GM06990 (cell line): ENCODE measurements around the gene SLC25A17.
"Not testable (repeated sequence)": the region's sequence is repeated elsewhere in the genome, so short reads cannot be mapped to it uniquely, and the experiment has no call there.

Source experiments
- DNase-seq: peaks from one replicate; pipeline ENCODE4 v3.0.0-alpha.2; 2011; ENCODE audit not compliant: insufficient read length; ENCODE audit errors: extremely low read depth
- H3K27me3 ChIP-seq: replicated peaks from 2 replicates; pipeline ENCODE4 v1.6.0; 2011; ENCODE audit warnings: low read length; ENCODE audit not compliant: control insufficient read depth, insufficient read depth
- H3K36me3 ChIP-seq: 2 replicates; pipeline ENCODE4 v1.5.1; 2011; ENCODE audit warnings: low read length; ENCODE audit not compliant: control insufficient read depth, insufficient read depth
- H3K4me3 ChIP-seq: replicated peaks from 2 replicates; pipeline ENCODE4 v1.5.1; 2011; ENCODE audit warnings: low read depth, mild to moderate bottlenecking, control low read depth, low read length
- TF ChIP-seq, protein P1 (sequence below): IDR thresholded peaks from 2 replicates; pipeline ENCODE4 v1.5.1; 2011; ENCODE audit warnings: low read length, control low read depth, mild to moderate bottlenecking, inconsistent platforms; ENCODE audit not compliant: insufficient read depth, poor library complexity, severe bottlenecking

SLC25A17 gene

DNA sequence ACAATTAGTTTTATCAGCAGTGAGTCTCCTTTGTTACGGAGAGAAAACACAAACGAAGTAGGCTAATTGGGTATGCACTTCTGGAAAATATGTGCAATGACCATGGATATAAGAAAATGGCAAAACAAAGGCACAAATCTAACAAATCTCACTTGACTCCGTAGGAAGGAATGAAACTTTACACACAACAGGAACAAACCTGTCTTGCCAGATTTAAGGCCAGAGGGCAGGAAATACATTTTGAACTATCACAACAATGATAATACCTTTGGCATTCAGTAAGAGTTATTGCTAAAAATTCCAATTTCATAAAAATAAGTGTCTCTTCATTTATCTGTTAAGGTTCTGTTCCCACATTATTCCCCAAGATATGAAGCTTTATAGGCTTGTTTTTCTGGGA, 36.6 kb downstream of the SLC25A17 start:
- TF ChIP-seq, protein P1, sequence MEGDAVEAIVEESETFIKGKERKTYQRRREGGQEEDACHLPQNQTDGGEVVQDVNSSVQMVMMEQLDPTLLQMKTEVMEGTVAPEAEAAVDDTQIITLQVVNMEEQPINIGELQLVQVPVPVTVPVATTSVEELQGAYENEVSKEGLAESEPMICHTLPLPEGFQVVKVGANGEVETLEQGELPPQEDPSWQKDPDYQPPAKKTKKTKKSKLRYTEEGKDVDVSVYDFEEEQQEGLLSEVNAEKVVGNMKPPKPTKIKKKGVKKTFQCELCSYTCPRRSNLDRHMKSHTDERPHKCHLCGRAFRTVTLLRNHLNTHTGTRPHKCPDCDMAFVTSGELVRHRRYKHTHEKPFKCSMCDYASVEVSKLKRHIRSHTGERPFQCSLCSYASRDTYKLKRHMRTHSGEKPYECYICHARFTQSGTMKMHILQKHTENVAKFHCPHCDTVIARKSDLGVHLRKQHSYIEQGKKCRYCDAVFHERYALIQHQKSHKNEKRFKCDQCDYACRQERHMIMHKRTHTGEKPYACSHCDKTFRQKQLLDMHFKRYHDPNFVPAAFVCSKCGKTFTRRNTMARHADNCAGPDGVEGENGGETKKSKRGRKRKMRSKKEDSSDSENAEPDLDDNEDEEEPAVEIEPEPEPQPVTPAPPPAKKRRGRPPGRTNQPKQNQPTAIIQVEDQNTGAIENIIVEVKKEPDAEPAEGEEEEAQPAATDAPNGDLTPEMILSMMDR = no peak
- H3K36me3 ChIP-seq = peaks cover 4% of the 10 kb centered on the region
- no peak for DNase-seq
- no peak overlapping the region for H3K4me3 ChIP-seq
- no peaks in the 10 kb centered on the region for H3K27me3 ChIP-seq

- not testable (repeated sequence) for H3K4me3 ChIP-seq, H3K27me3 ChIP-seq, DNase-seq, H3K36me3 ChIP-seq
Measured at GRCh38 chr22:40781749-40782148, 37.4 kb downstream of the SLC25A17 start.

DNA sequence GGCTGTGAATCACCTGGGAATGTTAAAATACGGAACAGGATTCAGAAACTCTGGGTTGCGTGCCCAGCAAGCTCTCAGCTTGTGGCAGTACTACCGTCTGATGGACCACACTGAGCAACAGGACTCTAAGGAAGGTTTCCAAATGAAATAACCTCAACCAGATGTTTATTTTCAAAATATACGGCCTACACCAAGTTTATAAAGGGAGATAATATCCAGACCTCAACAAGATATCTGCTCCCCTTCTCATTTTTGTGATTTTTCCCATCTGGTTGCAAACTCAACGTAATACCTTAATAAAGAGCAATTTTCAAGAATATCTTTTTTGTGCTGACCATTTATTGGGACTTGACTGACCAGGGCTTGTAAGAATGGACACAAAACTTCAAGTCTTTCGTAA, 49.4 kb downstream of the SLC25A17 start:
- H3K36me3 ChIP-seq = peaks cover 9% of the 10 kb centered on the region
- no peak overlapping the region for H3K4me3 ChIP-seq
- DNase-seq = no peak
- no peaks in the 10 kb centered on the region for H3K27me3 ChIP-seq
- TF ChIP-seq, protein P1 = no peak

DNA sequence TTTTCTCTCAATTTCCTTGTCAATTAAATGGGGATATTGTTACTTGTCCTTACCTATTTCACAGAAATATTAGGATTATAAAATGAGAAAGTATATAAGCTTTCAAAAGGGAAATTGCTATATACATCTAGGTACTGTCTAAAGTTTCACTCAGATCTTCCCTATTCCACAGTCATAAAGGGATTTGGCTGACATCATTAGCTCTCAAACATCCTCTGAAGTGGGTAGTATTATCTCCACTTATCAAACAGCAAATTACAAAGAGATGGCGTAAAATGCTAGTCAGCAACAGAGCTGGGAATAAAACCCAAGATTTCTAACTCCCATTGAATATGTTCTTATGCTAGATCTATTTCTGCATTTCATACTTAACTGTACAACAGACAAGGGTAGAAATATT, 50.9 kb downstream of the SLC25A17 start:
- H3K4me3 ChIP-seq = no peak overlapping the region
- H3K27me3 ChIP-seq = no peaks in the 10 kb centered on the region
- peaks cover 6% of the 10 kb centered on the region for H3K36me3 ChIP-seq
- TF ChIP-seq, protein P1 = no peak
- no peak for DNase-seq

- Histone ChIP-seq H3K36me3 (peaks cover 6% of the 10 kb centered on the region), H3K4me3 (no peak overlapping the region), H3K27me3 (no peaks in the 10 kb centered on the region)
- DNase-seq = no peak
- TF ChIP-seq, protein P1 = no peak
Measured at GRCh38 chr22:40766956-40767355, 52.2 kb downstream of the SLC25A17 start.

DNA sequence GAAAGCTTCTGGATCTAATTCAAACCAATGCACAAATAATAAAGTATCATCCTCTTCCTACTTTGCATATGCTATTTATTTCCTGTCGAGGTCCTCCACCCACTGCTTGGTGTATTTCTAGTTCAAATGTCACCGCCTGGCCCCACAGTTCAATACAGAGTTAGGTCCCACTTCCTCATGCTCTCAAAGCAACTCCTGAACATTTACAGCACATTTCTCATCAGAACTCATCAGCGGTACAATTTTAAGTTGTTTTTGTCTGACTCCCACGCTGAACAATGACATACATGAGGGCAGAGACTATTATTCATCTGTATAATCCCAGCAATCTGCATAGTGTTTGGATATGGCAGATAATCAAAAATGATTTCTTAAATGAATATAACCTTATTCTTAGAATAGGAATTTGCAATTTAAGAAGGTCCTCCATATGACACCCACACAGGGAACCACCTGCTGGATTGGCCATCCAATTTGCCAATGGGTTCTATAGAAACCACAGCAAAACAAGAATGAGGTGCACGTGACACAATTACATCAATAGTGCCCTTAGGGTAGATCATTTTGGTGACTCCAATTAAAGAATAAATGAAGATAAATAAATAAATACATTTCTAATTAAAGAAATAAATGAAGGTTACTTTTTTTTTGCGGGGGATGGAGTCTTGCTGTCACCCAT, 54.2 kb downstream of the SLC25A17 start:
- TF ChIP-seq, protein P1 = no peak

More for the DNA sequence above, 54.2 kb downstream of the SLC25A17 start:
- no peaks in the 10 kb centered on the region for H3K27me3 ChIP-seq
- peak; percentile 59 for DNase-seq
- no peaks in the 10 kb centered on the region; the same call in 1 of the 2 replicates for H3K36me3 ChIP-seq
- H3K4me3 ChIP-seq = no peak overlapping the region
